ENCODE measurements around the gene HES2.
"Not testable (repeated sequence)": the region's sequence is repeated elsewhere in the genome, so short reads cannot be mapped to it uniquely, and the experiment has no call there.

Gene HES2

GRCh38 chr1:6416295-6416656, 3.4 kb downstream of the HES2 start:
- no peak for DNase-seq

- DNase-seq, result no peak
These were observed 4.7 kb downstream of the HES2 start for GRCh38 chr1:6414881-6415626.

GRCh38 chr1:6414443-6414844, 5.3 kb downstream of the HES2 start:
- no peak for DNase-seq

- no peak for DNase-seq
These were observed 6.8 kb downstream of the HES2 start for GRCh38 chr1:6412896-6413295.

- no peak for DNase-seq
These were observed 9.3 kb downstream of the HES2 start for GRCh38 chr1:6410248-6410893.

- no peak for DNase-seq
These were observed 10.0 kb downstream of the HES2 start for GRCh38 chr1:6409733-6410132.

- DNase-seq, result no peak
These were observed 10.7 kb downstream of the HES2 start for GRCh38 chr1:6409053-6409452.

GRCh38 chr1:6408023-6408422, 11.7 kb downstream of the HES2 start:
- DNase-seq, result no peak

GRCh38 chr1:6401673-6402072, 18.0 kb downstream of the HES2 start:
- DNase-seq, result no peak

GRCh38 chr1:6399294-6399693, 20.4 kb downstream of the HES2 start:
- no peak for DNase-seq

GRCh38 chr1:6397844-6398441, 21.8 kb downstream of the HES2 start:
- no peak for DNase-seq

GRCh38 chr1:6396998-6397397, 22.7 kb downstream of the HES2 start:
- DNase-seq, result no peak

GRCh38 chr1:6395781-6396244, 23.9 kb downstream of the HES2 start:
- not testable (repeated sequence) for DNase-seq

GRCh38 chr1:6395130-6395529, 24.6 kb downstream of the HES2 start:
- DNase-seq, result not testable (repeated sequence)

- no peak for DNase-seq
These were observed 26.1 kb downstream of the HES2 start, which contains the start of gene ACOT7 for GRCh38 chr1:6393400-6394187. Gene ACOT7 (minus strand): TSS chr1:6393767. CDS start chr1:6393399, 368 bp downstream.

GRCh38 chr1:6392809-6393399, 26.8 kb downstream of the HES2 start:
- DNase-seq, result no peak

- no peak for DNase-seq
These were observed 27.5 kb downstream of the HES2 start for GRCh38 chr1:6391951-6392808.

- DNase-seq, result no peak
These were observed 29.7 kb downstream of the HES2 start for GRCh38 chr1:6389971-6390370.

GRCh38 chr1:6386371-6386949, 33.3 kb downstream of the HES2 start:
- DNase-seq, result no peak

- DNase-seq, result no peak
These were observed 34.1 kb downstream of the HES2 start for GRCh38 chr1:6385488-6386191.

GRCh38 chr1:6384962-6385361, 34.8 kb downstream of the HES2 start:
- no peak for DNase-seq

All from cortex of kidney (tissue), 1 donor.